ENCODE measurements around the gene YWHAG.
A peak's percentile ranks its signal among the peaks of the same experiment; 100 is the strongest.
"Not testable (repeated sequence)": the region's sequence is repeated elsewhere in the genome, so short reads cannot be mapped to it uniquely, and the experiment has no call there.

YWHAG gene

DNA sequence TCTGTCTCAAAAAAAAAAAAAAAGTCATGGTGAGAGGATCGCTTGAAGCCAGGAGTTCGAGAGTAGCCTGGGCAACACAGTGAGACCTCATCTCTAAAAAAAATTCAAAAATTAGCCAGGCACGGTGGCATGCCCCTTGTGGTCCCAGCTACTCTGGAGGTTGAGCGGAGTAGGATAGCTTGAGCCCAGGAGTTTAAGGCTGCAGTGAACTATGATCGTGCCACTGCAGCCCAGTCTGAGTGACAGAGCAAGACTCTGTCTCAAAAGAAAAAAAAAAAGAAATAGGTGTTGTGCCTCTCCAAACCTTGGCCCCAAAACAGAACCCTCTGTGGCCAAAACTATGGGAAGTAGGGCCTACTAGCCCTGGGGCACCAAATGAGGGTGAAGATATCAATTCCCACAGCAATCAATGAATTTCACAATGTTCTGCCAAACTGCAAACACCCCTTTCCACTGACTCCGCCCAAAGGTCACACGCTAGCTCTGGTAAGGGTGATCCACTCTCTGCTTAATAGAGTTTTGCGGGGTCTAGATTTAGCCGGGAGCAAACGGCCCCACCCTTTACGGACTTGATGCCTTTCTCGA is 33.8 kb upstream of the YWHAG start:
- peak; percentile 42 for ATAC-seq (ENCODE audit: low read depth)
- Mint-ChIP-seq H3K9me3 (no peaks in the 10 kb centered on the region), H3K27ac (peak overlapping the region; percentile 88)

DNA sequence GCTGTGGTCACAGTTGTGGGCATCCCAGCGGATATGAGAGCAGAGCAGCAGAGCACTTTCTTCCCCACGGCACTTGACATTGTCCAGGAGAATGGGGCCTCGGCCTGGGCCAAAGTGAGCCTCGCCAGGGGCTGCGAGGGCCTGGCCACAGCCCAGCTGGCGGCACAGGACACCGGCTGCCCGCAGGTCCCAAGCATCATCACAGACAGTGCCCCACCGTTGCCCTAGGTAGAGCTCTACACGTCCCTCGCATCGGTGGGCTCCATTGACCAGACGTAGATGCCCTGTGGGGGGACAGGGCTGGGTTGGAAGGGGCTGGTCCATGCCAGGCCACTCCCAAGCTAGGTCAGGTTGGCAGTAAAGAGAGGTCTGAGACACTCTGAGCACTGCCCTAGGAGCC is 31.3 kb upstream of the YWHAG start:
- DNase-seq (ENCODE audit: low spot score in 2 of 2) (no peak), ATAC-seq (ENCODE audit: low read depth) (no peak)
- Mint-ChIP-seq H3K4me3 (no peak overlapping the region), H3K27ac (no peak overlapping the region), H3K4me1 (peaks cover 5% of the 10 kb centered on the region), H3K36me3 (no peaks in the 10 kb centered on the region), H3K27me3 (no peaks in the 10 kb centered on the region), H3K9me3 (no peaks in the 10 kb centered on the region)

More for the DNA sequence above, 33.8 kb upstream of the YWHAG start:
- H3K4me1 Mint-ChIP-seq, result peaks cover 5% of the 10 kb centered on the region
- no peaks in the 10 kb centered on the region for H3K27me3 Mint-ChIP-seq
- no peaks in the 10 kb centered on the region for H3K36me3 Mint-ChIP-seq
- DNase-seq (ENCODE audit: low spot score in 2 of 2), result no peak
- peak overlapping the region; percentile 86 for H3K4me3 Mint-ChIP-seq

DNA sequence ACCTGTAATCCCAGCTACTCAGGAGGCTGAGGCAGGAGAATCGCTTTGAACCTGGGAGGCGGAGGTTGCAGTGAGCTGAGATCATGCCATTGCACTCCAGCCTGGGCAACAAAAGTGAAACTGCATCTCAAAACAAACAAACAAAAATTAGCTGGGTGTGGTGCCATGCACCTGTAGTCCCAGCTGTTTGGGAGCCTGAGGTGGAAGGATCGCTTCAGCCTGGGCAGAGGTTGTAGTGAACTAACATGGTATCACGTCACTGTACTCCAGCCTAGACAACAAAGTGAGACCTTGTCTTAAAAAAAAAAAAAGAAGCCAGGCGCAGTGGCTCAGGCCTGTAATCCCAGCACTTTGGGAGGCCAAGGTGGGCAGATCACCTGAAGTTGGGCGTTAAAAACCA is 29.0 kb upstream of the YWHAG start:
- not testable (repeated sequence) for H3K9me3 Mint-ChIP-seq; H3K4me3 Mint-ChIP-seq; DNase-seq (ENCODE audit: low spot score in 2 of 2); H3K27me3 Mint-ChIP-seq; H3K27ac Mint-ChIP-seq; H3K4me1 Mint-ChIP-seq; ATAC-seq (ENCODE audit: low read depth); H3K36me3 Mint-ChIP-seq

DNA sequence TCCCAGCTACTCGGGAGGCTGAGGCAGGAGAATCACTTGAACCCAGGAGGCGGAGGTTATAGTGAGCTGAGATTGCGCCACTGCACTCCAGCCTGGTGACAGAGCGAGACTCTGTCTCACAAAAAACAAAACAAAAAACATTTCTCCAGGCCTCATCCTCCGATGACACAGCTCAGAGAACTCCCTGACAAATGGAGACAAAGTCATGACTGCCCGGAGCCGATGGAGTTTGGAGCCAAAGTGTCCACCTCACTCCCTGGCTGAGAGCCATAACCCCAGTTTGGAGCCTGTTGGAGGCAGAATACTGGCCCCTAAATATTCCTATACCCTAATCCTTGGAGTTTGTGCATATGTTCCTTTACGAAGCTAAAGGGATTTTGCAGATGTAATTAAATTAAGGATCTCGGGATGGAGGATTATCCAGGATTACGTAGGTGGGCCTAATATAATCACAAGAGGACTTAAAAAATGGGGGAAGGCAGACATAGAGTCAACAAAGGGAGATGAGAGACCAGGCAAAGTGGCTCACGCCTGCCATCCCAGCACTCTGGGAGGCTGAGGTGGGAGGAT is 28.0 kb upstream of the YWHAG start:
- H3K4me3 Mint-ChIP-seq, result no peak overlapping the region
- H3K9me3 Mint-ChIP-seq, result no peaks in the 10 kb centered on the region
- DNase-seq (ENCODE audit: low spot score in 2 of 2), result no peak
- no peaks in the 10 kb centered on the region for H3K36me3 Mint-ChIP-seq
- H3K27me3 Mint-ChIP-seq, result no peaks in the 10 kb centered on the region
- ATAC-seq (ENCODE audit: low read depth), result no peak
- no peak overlapping the region for H3K27ac Mint-ChIP-seq
- no peaks in the 10 kb centered on the region for H3K4me1 Mint-ChIP-seq

DNA sequence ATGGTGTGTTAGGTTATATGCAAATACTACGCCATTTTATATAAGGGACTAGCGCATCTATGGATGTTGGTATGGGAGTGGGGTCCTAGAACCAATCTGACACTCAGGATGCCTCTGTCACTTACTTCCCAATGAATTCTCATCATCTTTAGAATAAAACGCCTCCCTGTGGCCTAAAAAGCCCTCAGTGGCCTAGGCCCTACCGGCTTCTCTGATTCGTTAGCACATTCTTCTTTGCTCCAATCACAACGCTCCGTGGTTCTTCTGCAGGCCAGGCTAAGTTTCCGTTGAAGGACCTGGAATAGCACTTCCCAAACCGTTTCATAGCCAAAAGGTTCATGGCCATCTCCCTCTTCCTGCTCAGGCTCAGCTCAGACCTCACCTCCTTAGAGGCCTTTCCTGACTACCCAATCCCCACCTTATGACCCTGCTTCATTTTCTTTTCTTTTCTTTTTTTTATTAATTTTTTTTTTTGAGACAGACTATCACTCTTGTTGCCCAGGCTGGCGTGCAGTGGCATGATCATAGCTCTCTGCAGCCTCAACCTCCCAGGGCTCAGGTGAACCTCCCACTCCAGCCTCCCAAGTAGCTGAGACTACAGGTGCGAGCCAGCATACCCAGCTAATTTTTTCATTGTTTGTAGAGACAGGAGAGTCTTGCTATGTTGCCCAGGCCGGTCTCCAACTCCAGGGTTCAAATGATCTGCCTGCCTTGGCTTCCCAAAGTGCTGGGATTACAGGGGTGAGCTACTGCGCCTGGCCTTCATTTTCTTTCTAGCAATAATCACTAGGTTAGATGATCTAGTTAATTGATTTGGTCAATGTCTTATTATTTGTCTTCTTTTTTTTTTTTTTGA is 24.5 kb upstream of the YWHAG start:
- no peak overlapping the region for H3K4me3 Mint-ChIP-seq

DNA sequence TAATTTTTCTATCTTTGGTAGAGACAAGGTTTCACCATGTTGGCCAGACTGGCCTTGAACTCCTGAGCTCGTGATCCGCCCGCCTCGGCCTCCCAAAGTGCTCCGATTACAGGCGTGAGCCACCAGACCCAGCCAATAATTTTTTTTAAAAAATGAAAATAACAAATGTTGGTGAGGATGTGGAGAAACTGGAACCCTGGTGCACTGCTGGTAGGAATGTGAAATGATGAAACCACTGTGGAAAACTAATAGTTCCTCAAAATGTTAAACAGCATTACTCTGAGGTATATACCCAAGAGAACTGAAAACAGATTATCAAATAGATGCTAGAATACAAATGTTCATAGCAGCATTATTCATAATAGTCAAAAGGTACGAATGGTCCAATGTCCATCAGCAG is 23.0 kb upstream of the YWHAG start:
- no peaks in the 10 kb centered on the region for H3K36me3 Mint-ChIP-seq
- no peak overlapping the region for H3K27ac Mint-ChIP-seq
- DNase-seq (ENCODE audit: low spot score in 2 of 2), result no peak
- no peaks in the 10 kb centered on the region for H3K9me3 Mint-ChIP-seq
- H3K4me1 Mint-ChIP-seq, result peaks cover 5% of the 10 kb centered on the region
- ATAC-seq (ENCODE audit: low read depth), result no peak
- H3K27me3 Mint-ChIP-seq, result no peaks in the 10 kb centered on the region
- H3K4me3 Mint-ChIP-seq, result no peak overlapping the region

More for the DNA sequence above, 24.5 kb upstream of the YWHAG start:
- DNase-seq (ENCODE audit: low spot score in 2 of 2), result no peak
- Mint-ChIP-seq H3K36me3 (no peaks in the 10 kb centered on the region), H3K27ac (no peak overlapping the region), H3K9me3 (no peaks in the 10 kb centered on the region), H3K27me3 (no peaks in the 10 kb centered on the region), H3K4me1 (no peaks in the 10 kb centered on the region)
- no peak for ATAC-seq (ENCODE audit: low read depth)

DNA sequence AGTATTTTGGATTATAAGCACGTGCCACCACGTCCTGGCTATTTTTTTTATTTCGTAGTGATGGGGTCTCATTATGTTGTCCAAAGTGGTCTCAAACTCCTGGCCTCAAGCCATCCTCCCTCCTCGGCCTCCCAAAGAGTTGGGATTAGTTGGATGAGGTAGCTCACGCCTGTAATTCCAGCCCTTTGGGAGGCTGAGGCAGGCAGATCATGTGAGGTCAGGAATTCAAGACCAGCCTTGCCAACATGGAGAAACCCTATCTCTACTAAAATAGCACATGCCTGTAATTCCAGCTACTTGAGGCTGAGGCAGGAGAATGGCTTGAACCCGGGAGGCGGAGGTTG is 21.8 kb upstream of the YWHAG start:
- no peak overlapping the region for H3K27ac Mint-ChIP-seq

DNA sequence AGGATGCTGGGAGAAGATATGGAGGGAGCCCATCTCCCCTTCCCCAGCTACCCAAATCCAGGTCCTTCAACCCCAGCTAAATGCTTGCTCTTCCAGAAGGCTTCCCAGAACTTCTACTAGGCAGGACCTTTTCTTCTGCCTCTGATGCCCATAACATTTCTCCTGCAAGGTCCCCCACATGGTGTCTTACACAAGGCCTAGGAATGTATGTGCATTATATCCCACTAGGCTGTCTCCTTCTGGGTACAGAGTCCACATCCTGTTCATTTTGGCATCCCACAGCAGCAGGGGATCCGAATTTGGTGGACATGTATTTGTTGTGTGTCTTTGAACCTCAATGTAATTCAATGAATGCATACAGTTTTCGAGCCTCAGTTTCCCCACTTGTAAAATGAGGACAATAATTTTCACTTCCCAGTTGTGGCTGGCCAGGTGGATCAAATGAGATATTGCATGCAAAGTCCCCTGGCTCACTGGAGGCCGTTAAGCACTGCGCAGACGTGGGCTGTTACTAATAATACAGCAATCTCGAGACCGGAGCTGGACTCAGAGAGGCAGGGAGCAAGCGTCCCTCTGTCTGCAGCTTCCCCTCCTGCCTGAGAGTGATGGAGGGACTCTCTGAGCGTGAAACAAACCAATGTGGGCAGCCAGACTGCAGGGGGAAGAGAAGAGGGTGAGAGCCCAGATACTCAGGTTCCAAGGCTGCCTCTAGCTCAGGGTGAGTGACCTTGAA is 18.6 kb upstream of the YWHAG start:
- no peak overlapping the region for H3K4me3 Mint-ChIP-seq

More for the DNA sequence above, 21.8 kb upstream of the YWHAG start:
- Mint-ChIP-seq H3K36me3 (no peaks in the 10 kb centered on the region), H3K27me3 (no peaks in the 10 kb centered on the region), H3K9me3 (no peaks in the 10 kb centered on the region), H3K4me1 (peaks cover 5% of the 10 kb centered on the region), H3K4me3 (peak overlapping the region; percentile 81)
- DNase-seq (ENCODE audit: low spot score in 2 of 2) (no peak), ATAC-seq (ENCODE audit: low read depth) (no peak)

DNA sequence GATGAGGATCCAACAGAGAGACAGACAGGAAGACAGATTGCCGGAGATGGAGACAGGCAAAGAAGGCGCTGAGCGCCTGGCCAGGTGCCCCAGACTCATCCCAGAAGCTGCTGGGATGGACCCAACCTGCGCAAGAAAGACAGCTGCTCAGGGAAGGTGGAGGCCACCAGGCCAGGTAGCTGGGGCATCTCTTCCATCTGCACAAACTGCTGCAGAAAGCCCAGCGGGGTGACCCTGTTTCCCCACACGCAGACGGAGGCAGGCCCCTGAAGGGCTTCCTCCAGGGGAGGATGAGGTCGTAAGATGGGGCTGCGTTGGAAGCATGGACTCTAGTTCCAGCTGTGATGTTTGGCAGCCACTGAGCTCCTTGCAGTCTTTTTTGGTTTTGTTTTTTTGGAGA is 16.5 kb upstream of the YWHAG start:
- no peaks in the 10 kb centered on the region for H3K9me3 Mint-ChIP-seq
- DNase-seq (ENCODE audit: low spot score in 2 of 2) (no peak), ATAC-seq (ENCODE audit: low read depth) (no peak)
- H3K27me3 Mint-ChIP-seq, result peaks cover 7% of the 10 kb centered on the region
- H3K4me3 Mint-ChIP-seq, result no peak overlapping the region
- H3K36me3 Mint-ChIP-seq, result no peaks in the 10 kb centered on the region
- H3K27ac Mint-ChIP-seq, result no peak overlapping the region
- peaks cover 8% of the 10 kb centered on the region for H3K4me1 Mint-ChIP-seq

More for the DNA sequence above, 18.6 kb upstream of the YWHAG start:
- Mint-ChIP-seq H3K36me3 (no peaks in the 10 kb centered on the region), H3K4me1 (peaks cover 8% of the 10 kb centered on the region), H3K27ac (no peak overlapping the region), H3K27me3 (peaks cover under 1% of the 10 kb centered on the region), H3K9me3 (no peaks in the 10 kb centered on the region)
- DNase-seq (ENCODE audit: low spot score in 2 of 2), result no peak
- ATAC-seq (ENCODE audit: low read depth), result no peak

DNA sequence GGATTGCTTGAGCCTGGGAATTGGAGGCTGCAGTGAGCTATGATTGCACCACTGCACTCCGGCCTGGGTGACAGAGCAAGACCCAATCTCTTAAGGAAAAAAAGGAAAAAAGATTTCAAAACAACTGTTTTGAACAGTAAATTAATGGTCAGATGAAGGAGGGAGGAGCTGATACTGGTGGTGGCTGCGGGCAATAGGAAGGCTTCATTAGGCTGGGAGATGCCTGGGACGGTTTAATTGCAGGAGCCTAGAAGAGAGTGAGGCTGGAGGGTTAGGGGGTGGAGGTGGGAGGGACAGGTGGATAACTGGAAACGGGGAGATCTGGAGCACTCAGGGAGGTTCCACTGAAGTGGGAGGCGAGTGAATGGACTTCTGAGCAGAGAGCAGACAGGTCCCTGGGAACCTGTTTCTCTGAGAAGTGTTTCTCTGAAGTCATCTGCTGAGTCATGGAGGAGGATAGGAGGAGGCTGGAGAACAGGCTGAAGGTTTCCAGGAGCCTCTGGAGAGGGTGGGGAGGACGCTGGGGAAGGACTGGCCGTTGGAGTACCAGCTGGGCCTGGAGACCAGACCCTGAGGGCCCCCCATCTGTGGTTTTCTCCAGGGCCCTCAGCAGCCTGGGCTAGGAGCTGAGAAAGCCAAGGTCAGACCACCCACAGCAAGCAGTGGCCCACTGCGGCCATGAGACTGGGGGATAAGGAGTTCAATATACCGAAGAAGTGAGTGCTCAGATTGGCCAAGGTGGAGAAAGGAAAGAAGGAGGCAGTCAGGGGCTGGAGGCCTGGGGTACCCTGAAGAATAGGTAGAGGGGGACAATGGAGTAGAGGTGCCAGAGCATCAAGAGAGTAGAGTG is 14.4 kb upstream of the YWHAG start:
- Mint-ChIP-seq H3K4me1 (peaks cover 8% of the 10 kb centered on the region), H3K27me3 (peaks cover 10% of the 10 kb centered on the region), H3K36me3 (no peaks in the 10 kb centered on the region), H3K27ac (no peak overlapping the region), H3K4me3 (no peak overlapping the region), H3K9me3 (no peaks in the 10 kb centered on the region)
- ATAC-seq (ENCODE audit: low read depth) (no peak), DNase-seq (ENCODE audit: low spot score in 2 of 2) (no peak)

DNA sequence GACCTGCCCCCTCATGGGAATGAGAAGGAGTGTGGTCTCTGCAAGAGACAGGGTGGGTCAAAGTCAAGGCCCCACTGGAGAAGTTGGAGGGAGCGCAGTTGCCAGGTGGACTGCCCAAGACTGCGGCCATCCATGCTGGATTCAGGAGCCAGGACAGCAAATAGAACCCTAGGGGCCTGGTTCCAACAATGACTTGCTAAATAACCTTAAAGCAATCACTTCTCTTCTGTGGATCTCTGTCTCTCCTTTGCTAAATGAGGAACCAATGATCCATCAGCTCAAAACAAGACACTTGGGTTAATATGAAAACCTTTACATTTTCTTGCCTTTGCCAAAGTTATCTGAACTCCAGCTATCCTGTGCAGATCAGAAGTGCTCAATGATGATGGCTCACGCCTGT is 12.6 kb upstream of the YWHAG start:
- H3K4me3 Mint-ChIP-seq, result no peak overlapping the region
- H3K36me3 Mint-ChIP-seq, result no peaks in the 10 kb centered on the region
- no peaks in the 10 kb centered on the region for H3K9me3 Mint-ChIP-seq
- DNase-seq (ENCODE audit: low spot score in 2 of 2) (no peak), ATAC-seq (ENCODE audit: low read depth) (no peak)
- no peak overlapping the region for H3K27ac Mint-ChIP-seq
- peaks cover 10% of the 10 kb centered on the region for H3K27me3 Mint-ChIP-seq
- peaks cover 3% of the 10 kb centered on the region for H3K4me1 Mint-ChIP-seq

DNA sequence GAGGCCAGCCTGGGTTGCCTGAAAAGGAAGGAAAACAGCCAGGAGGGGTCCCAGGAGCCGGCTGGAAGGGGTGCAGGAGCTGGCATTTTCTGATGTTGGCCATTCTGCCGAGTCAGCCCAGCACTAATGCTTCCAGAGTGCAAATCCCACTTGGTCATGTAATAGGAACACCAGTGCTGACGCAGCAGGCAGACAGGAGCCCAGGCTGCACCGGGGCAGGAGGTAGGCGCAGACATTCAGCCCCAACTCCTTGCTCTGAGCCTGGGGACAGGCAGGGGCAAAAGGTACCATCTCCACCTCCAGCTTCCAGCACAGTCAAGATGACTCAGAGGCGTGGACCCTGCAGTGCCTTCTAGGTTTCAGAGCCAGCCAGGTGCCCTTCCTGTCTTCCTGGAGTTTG is 10.2 kb upstream of the YWHAG start:
- Mint-ChIP-seq H3K27ac (no peak overlapping the region), H3K36me3 (no peaks in the 10 kb centered on the region), H3K27me3 (peaks cover 10% of the 10 kb centered on the region), H3K4me3 (no peak overlapping the region), H3K4me1 (no peaks in the 10 kb centered on the region), H3K9me3 (no peaks in the 10 kb centered on the region)
- DNase-seq (ENCODE audit: low spot score in 2 of 2) (no peak), ATAC-seq (ENCODE audit: low read depth) (no peak)

DNA sequence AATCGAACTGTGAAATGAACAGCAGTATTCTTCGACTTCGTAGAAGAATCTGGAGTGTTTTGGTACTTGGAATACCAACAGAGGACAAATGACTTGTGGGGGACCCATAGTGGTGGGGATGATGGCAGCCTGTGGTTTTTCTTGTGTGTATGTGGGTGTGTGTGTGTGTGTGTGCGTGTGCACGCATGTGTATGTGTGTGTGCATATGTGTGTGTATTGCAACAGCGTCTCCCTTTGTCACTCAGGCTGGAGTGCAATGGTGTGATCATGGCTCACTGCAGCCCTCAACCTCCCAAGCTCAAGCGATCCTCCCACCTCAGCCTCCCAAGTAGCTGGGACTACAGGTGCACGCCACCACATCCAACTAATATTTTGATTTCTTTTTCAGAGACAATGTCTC is 9.4 kb upstream of the YWHAG start:
- H3K27ac Mint-ChIP-seq, result no peak overlapping the region
- H3K4me1 Mint-ChIP-seq, result no peaks in the 10 kb centered on the region
- no peak for ATAC-seq (ENCODE audit: low read depth)
- no peak for DNase-seq (ENCODE audit: low spot score in 2 of 2)
- no peaks in the 10 kb centered on the region for H3K9me3 Mint-ChIP-seq
- peaks cover 10% of the 10 kb centered on the region for H3K27me3 Mint-ChIP-seq
- H3K4me3 Mint-ChIP-seq, result no peak overlapping the region
- no peaks in the 10 kb centered on the region for H3K36me3 Mint-ChIP-seq
